Hypothalamus (tissue), 51 donors: Measurements from ENCODE around the gene CLCN5.
A peak's percentile ranks its signal among the peaks of the same experiment; 100 is the strongest.

Experiments
- DNase-seq, 51 donors: peaks; one replicate each; lab custom pipeline; 2025; lab: John Stamatoyannopoulos, UW

Gene CLCN5

DNA sequence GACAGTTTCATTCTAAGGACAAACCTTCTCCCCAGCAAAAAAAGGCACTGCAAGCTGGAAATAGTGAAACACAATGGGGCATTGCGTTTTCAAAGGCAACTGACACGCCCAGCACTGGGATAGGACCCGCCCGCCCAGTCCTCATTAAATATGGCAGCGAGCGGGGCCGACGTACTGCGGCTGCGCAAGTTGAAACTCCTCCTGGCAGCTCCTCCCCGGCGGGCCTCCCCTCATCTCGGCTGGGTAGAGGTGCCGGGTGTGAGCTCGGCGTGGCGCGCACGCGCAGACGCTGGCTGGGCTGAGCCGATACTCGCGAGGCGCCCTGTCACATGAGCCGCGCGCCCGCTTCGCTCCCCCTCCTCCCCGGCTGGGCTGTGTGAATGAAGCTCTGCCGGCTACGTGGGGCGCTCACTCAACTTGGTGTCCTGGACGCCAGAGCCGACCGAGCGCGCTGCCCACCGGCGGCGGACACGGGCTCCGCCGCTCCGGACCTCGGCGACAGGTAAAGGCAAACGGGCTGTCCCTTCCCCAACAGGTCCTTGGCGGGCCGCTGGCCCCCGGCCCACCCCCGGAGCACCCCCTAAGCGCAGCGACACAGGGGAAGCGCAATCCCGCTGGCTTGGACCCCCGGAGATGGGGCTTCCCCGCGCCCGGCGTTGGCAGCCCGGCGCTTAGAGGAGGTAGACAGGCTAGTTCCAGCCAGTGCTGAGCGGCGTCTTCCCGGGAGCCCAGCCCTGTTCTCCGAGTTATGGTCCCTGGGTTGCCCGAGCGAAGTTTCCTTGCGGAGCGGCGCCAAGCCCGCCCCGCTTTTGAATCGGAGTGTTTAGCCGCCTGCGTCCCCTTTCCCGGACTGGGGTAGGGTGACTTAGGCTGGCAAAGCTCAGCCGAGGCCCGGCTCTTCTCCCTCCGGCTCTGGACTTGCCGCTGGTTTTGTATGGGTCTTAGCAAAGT lies at the start of gene CLCN5:
CLCN5 (plus strand) TSS at position 306 of the 951 bp plus-strand sequence. CDS start 2,703 bp downstream, outside the sequence.
- peak; percentile 34 to 93 (median 85) for DNase-seq

GRCh38 chrX:49876750-49877149 lies 45.6 kb upstream of the CLCN5 start:
- DNase-seq: peak in 4 of 51 donors; percentile 2 to 10 (median 6)

- no peak for DNase-seq
These were observed 44.8 kb upstream of the CLCN5 start for GRCh38 chrX:49877397-49878101.

DNA sequence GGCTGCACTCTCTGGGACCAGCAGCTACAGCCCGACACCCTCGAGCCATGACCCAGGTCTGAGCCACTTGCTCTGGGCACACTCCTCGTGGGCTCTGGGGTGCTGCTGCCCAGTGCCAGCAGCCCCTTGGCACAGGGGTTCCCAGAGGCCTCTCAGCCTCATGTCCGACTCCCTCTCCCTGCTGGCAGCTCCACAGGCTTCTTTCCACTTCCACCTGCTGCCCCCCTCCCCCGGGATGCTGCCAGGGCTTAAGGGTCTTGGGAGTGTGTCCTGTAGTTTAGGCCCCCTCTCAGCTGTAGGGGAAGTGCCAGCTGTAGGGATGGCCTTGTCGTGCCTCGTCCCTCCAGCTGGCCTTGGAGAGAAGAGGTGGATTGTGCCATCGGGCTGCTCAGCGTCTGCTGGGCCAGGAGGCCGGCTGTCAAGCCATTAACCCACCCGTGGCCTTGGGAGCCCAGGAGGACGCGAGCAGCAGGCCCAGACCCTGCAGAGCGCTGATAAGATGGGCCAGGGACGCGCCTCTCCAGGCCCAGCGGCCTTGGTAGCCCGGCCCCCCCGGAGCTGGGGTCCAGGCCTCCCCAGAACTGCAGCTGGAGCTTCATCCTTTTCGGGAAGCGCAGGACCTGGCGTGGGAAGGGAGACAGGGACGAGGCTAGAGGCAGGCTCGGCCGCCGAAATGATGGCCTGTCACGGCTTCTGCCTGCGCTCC lies 44.1 kb upstream of the CLCN5 start:
- peak in 18 of 51 donors; percentile 8 to 71 (median 30) for DNase-seq

DNA sequence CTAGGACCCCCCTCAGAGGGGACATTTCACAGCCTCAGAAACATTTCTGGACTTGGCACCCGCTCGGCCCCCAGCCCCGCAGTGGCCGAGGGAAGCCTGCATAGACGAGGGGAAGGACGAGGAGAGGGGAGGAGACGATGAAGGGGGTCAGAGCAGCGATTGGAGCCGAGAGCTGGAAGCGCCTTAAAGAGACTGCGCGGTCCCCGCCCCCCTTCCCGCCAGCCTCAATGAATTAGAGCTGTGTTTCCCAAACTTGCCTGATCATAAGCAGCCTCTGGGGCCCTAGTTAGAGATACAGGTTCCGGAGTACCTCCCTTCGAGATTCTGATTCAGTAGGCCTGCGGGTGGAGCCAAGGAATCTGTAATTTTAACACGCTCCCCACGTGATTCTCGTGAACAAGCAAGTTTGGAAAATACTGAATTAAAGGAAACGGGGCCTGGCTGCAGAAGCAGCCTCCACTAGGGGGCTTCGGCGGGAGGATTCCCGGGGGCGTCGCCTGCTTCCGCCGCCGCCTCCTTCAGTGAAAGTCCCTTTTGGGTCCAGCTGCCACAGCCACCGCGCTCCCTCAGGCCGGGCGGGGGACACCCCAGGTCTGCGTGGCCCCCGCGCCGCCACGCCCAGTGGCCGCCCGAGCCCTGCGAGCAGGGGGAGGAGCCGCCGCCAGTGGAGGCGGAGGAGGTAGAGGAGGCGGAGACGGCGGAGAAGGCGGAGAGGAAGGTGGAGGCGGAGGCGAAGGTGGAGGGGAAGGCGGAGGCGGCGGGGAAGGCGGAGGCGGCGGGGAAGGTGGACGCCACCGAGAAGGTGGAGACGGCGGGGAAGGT lies 43.4 kb upstream of the CLCN5 start, which contains the start of gene USP27X:
USP27X (plus strand) TSS at position 651 of the 822 bp plus-strand sequence. CDS start 824 bp downstream, outside the sequence.
- peak in 50 of 51 donors; percentile 25 to 86 (median 62) for DNase-seq

DNA sequence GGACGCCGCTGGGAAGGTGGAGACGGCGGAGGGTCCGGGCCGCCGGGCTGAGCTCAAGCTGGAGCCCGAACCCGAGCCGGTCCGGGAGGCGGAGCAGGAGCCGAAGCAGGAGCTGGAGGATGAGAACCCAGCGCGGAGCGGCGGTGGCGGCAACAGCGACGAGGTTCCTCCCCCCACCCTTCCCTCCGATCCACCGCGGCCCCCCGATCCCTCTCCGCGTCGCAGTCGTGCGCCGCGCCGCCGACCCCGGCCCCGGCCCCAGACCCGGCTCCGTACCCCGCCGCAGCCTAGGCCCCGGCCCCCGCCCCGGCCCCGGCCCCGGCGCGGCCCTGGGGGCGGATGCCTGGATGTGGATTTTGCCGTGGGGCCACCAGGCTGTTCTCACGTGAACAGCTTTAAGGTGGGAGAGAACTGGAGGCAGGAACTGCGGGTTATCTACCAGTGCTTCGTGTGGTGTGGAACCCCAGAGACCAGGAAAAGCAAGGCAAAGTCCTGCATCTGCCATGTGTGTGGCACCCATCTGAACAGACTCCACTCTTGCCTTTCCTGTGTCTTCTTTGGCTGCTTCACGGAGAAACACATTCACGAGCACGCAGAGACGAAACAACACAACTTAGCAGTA lies 42.6 kb upstream of the CLCN5 start:
- DNase-seq: peak in 4 of 51 donors; percentile 18 to 48 (median 28)

DNA sequence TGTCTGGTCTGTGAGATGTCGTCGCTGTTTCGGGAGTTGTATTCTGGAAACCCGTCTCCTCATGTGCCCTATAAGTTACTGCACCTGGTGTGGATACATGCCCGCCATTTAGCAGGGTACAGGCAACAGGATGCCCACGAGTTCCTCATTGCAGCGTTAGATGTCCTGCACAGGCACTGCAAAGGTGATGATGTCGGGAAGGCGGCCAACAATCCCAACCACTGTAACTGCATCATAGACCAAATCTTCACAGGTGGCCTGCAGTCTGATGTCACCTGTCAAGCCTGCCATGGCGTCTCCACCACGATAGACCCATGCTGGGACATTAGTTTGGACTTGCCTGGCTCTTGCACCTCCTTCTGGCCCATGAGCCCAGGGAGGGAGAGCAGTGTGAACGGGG lies 41.7 kb upstream of the CLCN5 start:
- no peak for DNase-seq

DNA sequence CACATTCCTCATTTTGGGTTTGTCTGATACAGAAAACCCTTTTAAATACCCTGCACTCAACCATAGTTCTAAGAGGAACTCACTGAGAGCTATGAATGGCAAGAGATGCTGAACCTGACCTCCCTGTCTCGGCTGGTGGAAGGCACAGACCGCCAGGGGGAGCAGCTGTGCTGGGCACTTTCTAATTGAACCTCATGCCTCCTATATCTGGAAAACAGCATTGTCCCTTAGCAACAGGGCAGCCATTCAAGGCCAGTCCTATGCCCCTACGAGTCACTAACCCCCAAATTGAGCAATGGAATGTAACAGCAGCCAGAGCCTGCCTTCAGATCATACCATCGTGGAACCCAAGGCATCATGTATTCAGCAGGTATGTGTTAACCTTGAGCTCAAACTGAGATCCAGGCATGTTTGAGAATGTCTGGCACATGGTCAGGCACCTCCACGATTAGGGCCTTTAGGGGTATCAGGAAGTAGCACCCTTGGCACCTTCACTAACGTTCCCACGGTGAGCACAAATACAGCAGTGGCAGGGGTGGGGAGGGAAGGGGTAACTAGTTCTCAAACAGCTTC lies 38.0 kb upstream of the CLCN5 start:
- peak in 31 of 51 donors; percentile 0 to 53 (median 12) for DNase-seq

DNA sequence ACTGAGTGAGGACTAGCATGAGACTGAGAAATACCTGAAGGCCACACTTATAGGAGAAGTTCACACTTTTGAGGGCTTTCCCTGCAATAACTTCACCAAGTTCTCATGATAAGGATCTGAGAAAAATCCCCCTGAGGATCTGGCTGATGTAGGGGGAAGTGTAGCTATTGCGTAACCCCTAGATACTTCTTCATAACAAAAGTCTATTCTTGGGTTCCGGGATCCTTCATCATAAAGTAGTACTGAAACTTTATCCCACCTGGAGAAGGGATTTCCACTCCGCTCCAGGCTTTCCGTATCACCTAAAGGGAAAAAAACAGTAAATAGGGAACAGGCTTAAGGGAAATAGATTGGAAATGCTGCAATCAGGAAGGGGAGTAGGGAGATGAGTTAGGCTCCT lies 29.9 kb upstream of the CLCN5 start:
- no peak for DNase-seq

GRCh38 chrX:49896951-49897350 lies 25.4 kb upstream of the CLCN5 start:
- no peak for DNase-seq

- DNase-seq: no peak
These were observed 21.3 kb upstream of the CLCN5 start for GRCh38 chrX:49901048-49901447.

GRCh38 chrX:49910344-49910743 lies 12.1 kb upstream of the CLCN5 start:
- no peak for DNase-seq

GRCh38 chrX:49912086-49912485 lies 10.3 kb upstream of the CLCN5 start:
- DNase-seq: no peak

DNA sequence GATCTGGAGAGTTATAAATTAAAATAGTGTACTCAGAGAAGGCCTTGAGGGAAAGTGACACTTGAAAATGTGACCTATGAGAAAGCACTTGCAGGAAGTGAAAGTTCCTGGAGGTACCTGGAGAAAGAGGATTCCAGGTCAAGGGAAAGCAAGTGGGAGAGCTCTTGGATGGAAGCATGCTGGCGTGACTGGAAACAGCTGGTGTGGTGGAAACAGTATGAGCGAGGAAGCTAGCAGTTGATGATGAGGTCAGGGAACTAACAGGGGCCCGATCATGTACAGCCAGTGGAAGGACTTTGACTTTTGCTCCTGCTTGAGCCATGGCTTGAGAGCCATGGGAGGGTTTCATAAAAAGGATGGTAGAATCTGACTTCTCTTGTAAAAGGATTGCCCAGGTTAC lies 9.5 kb upstream of the CLCN5 start:
- no peak for DNase-seq

- DNase-seq: peak in 16 of 51 donors; percentile 0 to 25 (median 7)
These were observed 6.8 kb upstream of the CLCN5 start for GRCh38 chrX:49915361-49916222.

GRCh38 chrX:49919617-49920016 lies 2.8 kb upstream of the CLCN5 start:
- DNase-seq: peak in 17 of 51 donors; percentile 0 to 18 (median 4)

DNA sequence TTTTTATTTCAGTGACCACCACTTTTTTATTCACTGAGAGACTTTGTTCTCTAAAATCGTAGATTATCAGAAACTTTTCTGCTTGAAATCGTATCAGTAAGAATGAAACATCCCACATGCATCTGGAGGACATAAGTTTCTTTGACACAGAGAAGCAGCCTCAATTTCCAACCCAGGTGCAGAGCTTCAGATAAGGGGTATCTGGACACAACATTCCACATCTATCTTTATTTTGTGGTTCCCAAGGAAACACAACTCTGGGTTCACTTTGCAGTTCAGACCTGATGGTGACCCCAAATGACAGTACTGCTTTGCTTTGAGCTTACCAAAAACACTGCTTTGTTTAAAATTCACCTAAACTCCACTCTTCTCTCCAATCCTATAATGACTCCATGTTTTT lies 1.3 kb upstream of the CLCN5 start:
- DNase-seq: no peak

DNA sequence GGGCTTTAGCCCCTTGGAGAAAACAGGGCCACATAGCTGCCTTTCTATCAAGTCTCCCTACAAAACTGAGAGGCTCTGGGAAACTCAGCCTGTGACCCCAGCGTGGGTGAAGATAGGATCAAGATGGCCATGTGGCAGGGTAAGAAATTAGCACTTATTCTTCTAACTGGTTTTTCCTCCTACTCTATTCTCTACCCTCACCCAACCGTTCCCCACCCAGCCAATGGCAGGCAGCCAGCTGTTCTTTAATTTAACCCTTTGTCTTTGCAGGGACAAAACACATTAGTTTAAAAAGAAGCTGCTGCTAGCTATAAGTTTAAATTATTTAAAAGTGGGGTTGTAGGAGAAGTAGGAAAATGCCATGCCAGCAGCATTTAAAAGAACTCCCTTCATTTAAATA lies 2.8 kb downstream of the CLCN5 start:
- DNase-seq: no peak
